CD14-positive monocyte (primary cell): ENCODE data around the gene SH3BP5. TPM values are rescaled to one million over a fixed set of nuclear protein-coding genes. Genes with fewer than 3 reads are reported as not detected.

Source experiments
- DNase-seq, 3 donors: peaks; one replicate each; pipeline ENCODE4 v3.0.0-alpha.2; 2011 to 2022
- H2AFZ ChIP-seq: 2 replicates; pipeline ENCODE4 v1.6.0; 2012; ENCODE audit warnings: mild to moderate bottlenecking, low read depth, low read length, inconsistent platforms; ENCODE audit not compliant: insufficient read depth, poor library complexity, severe bottlenecking
- H3K27ac ChIP-seq, 2 donors: 1 replicate in 1 of 2; 2 replicates in 1 of 2; pipeline ENCODE4 v1.5.1; 2012 to 2013; ENCODE audit warnings: low read length in 2 of 2, control low read depth in 1 of 2, inconsistent platforms in 1 of 2, low read depth in 1 of 2, mild to moderate bottlenecking in 1 of 2
- H3K27me3 ChIP-seq, 2 donors: one replicate each; pipeline versions ENCODE4 v1.6.0 to v1.6.1; 2011 to 2013; ENCODE audit warnings: low read length in 2 of 2; ENCODE audit not compliant: control insufficient read depth in 2 of 2, insufficient read depth in 2 of 2
- H3K36me3 ChIP-seq, 2 donors: replicated peaks in 1 of 2; 1 replicate in 1 of 2; 2 replicates in 1 of 2; pipeline versions ENCODE4 v1.5.1 to v1.6.1; 2012 to 2013; ENCODE audit warnings: low read length in 2 of 2, control low read depth in 1 of 2, inconsistent platforms in 1 of 2, mild to moderate bottlenecking in 1 of 2; ENCODE audit not compliant: insufficient read depth in 2 of 2, control insufficient read depth in 1 of 2
- H3K4me1 ChIP-seq, 2 donors: 1 replicate in 1 of 2; 2 replicates in 1 of 2; pipeline versions ENCODE4 v1.5.1 to v1.6.1; 2012 to 2013; ENCODE audit warnings: low read length in 2 of 2, control low read depth in 1 of 2, inconsistent platforms in 1 of 2, mild to moderate bottlenecking in 1 of 2, moderate library complexity in 1 of 2; ENCODE audit not compliant: insufficient read depth in 2 of 2, control insufficient read depth in 1 of 2
- H3K4me2 ChIP-seq: replicated peaks from 2 replicates; pipeline ENCODE3; 2012; ENCODE audit warnings: low read length, moderate library complexity, mild to moderate bottlenecking; ENCODE audit not compliant: poor library complexity, severe bottlenecking; ENCODE audit errors: extremely low read depth
- H3K4me3 ChIP-seq, 3 experiments: fragments of 200-600 bp in 1 of 3; sonication (generic) in 1 of 3; replicated peaks in 1 of 3; 1 replicate in 2 of 3; 2 replicates in 1 of 3; pipeline ENCODE4 v1.5.1; 2011 to 2013; ENCODE audit warnings: low read length in 3 of 3, mild to moderate bottlenecking in 3 of 3, control low read depth in 2 of 3, low read depth in 2 of 3, inconsistent platforms in 1 of 3, moderate library complexity in 1 of 3
- H3K79me2 ChIP-seq: 2 replicates; pipeline ENCODE4 v1.6.0; 2012; ENCODE audit warnings: mild to moderate bottlenecking, control low read depth, inconsistent platforms, low read length, moderate library complexity; ENCODE audit not compliant: insufficient read depth
- H3K9ac ChIP-seq: 2 replicates; pipeline ENCODE4 v1.6.0; 2017; ENCODE audit warnings: low read length, mild to moderate bottlenecking; ENCODE audit not compliant: insufficient read depth, poor library complexity, severe bottlenecking
- H3K9me3 ChIP-seq, 2 donors: replicated peaks in 1 of 2; 1 replicate in 1 of 2; 2 replicates in 1 of 2; pipeline versions ENCODE4 v1.5.1 to v1.6.1; 2012 to 2013; ENCODE audit warnings: low read length in 2 of 2, control low read depth in 1 of 2; ENCODE audit not compliant: control insufficient read depth in 1 of 2, insufficient read depth in 1 of 2
- H4K20me1 ChIP-seq: 2 replicates; pipeline ENCODE4 v1.6.0; 2012; ENCODE audit warnings: mild to moderate bottlenecking, low read length, control low read depth, moderate library complexity; ENCODE audit not compliant: insufficient read depth
- H3K27ac Mint-ChIP-seq, 7 donors: one replicate each; pipeline ENCODE4 v1.8.0; 2020; ENCODE audit warnings: mild to moderate bottlenecking in 7 of 7, mixed read lengths in 7 of 7, moderate library complexity in 6 of 7, inconsistent platforms in 2 of 7
- H3K27me3 Mint-ChIP-seq, 3 donors: one replicate each; pipeline ENCODE4 v1.8.0; 2021 to 2022; ENCODE audit warnings: low read depth in 3 of 3, mild to moderate bottlenecking in 3 of 3, mixed read lengths in 3 of 3, moderate library complexity in 3 of 3, inconsistent platforms in 1 of 3
- H3K36me3 Mint-ChIP-seq, 2 donors: one replicate each; pipeline ENCODE4 v1.8.0; 2020; ENCODE audit warnings: mixed read lengths in 2 of 2, inconsistent platforms in 1 of 2, mild to moderate bottlenecking in 1 of 2
- H3K4me1 Mint-ChIP-seq: one replicate; pipeline ENCODE4 v1.8.0; 2020; ENCODE audit warnings: mild to moderate bottlenecking, mixed read lengths
- H3K4me3 Mint-ChIP-seq, 2 donors: one replicate each; pipeline ENCODE4 v1.8.0; 2020; ENCODE audit warnings: mild to moderate bottlenecking in 2 of 2, mixed read lengths in 2 of 2, moderate library complexity in 1 of 2
- H3K9me3 Mint-ChIP-seq, 7 donors: one replicate each; pipeline ENCODE4 v1.8.0; 2020 to 2022; ENCODE audit warnings: mixed read lengths in 7 of 7, mild to moderate bottlenecking in 6 of 7, moderate library complexity in 6 of 7, inconsistent platforms in 2 of 7
- CTCF ChIP-seq: fragments of 200-600 bp; IDR thresholded peaks from one replicate; pipeline ENCODE4 v1.8.0; 2022; ENCODE audit warnings: antibody characterized with exemption, mild to moderate bottlenecking
- WGBS: methylation state at CpG from one replicate; pipeline ENCODE4 v1.1.5; 2013; ENCODE audit warnings: missing lambda C conversion rate; ENCODE audit not compliant: insufficient coverage; 5-methylcytosine and 5-hydroxymethylcytosine counted together
- intact Hi-C, 2 donors: fragments of 100-400 bp; cut with micrococcal nuclease; formaldehyde crosslinking; loops; one replicate each; pipeline versions ENCODE4 v1.15.0 to v1.15.1; 2023
- polyA plus RNA-seq, 3 donors: library from polyadenylated mRNA; depleted of rRNA in 1 of 3; unstranded in 2 of 3; stranded (reverse) in 1 of 3; fragments of 300-500 nt in 2 of 3; fragments of >200 nt in 1 of 3; fragmentation: Illumina TruSeq in 2 of 3; gene quantifications; 1 replicate in 2 of 3; 2 replicates in 1 of 3; pipeline ENCODE4 v1.2.3, GENCODE V29; 2012 to 2021

SH3BP5 gene
- polyA plus RNA-seq, 3 donors = 10.7 to 29.6 (median 22.8) TPM

GRCh38 chr3:15211937-15212336 is 120.4 kb downstream of the SH3BP5 start:
- Histone ChIP-seq H3K36me3 (peaks cover 36 to 58% of the 10 kb centered on the region in 2 donors), H3K27ac (no peak overlapping the region), H2AFZ (no peak overlapping the region), H3K27me3 (no peaks in the 10 kb centered on the region), H3K9ac (no peak overlapping the region), H3K4me1 (peaks cover 34 to 38% of the 10 kb centered on the region in 2 donors), H3K4me3 (no peak overlapping the region), H4K20me1 (peaks cover 36% of the 10 kb centered on the region), H3K9me3 (no peaks in the 10 kb centered on the region), H3K4me2 (no peak overlapping the region), H3K79me2 (peaks cover 59% of the 10 kb centered on the region)
- no peaks in the 10 kb centered on the region for H3K27me3 Mint-ChIP-seq
- peaks cover 34% of the 10 kb centered on the region for H3K4me1 Mint-ChIP-seq
- TF ChIP-seq CTCF = no peak
- H3K36me3 Mint-ChIP-seq = peaks cover 34 to 53% of the 10 kb centered on the region in 2 donors
- no peaks in the 10 kb centered on the region for H3K9me3 Mint-ChIP-seq
- no peak for DNase-seq
- H3K27ac Mint-ChIP-seq = peak overlapping the region in 2 of 7 donors; percentile 20 to 55
- intact Hi-C loops = no loop called here
- H3K4me3 Mint-ChIP-seq = no peak overlapping the region

GRCh38 chr3:15207836-15208504 is 124.4 kb downstream of the SH3BP5 start:
- Mint-ChIP-seq H3K4me1 (peaks cover 21% of the 10 kb centered on the region), H3K36me3 (peaks cover 18 to 29% of the 10 kb centered on the region in 2 donors), H3K27me3 (peaks cover 0 to 2% (median 0%) of the 10 kb centered on the region in 3 donors), H3K27ac (peak overlapping the region in 1 of 7 donors; percentile 88), H3K9me3 (no peaks in the 10 kb centered on the region), H3K4me3 (peak overlapping the region in 1 of 2 donors; percentile 32)
- H3K79me2 ChIP-seq = peaks cover 60% of the 10 kb centered on the region
- H3K9ac ChIP-seq = peak overlapping the region; percentile 97
- peaks cover 20 to 27% of the 10 kb centered on the region in 2 donors for H3K4me1 ChIP-seq
- no peak for TF ChIP-seq CTCF
- no peak overlapping the region for H2AFZ ChIP-seq
- peaks cover 24 to 32% of the 10 kb centered on the region in 2 donors for H3K36me3 ChIP-seq
- peak overlapping the region in 1 of 3 experiments; percentile 84 for H3K4me3 ChIP-seq
- intact Hi-C loops = loop anchor here (2.0 to 10.0 kb wide), 4 partner anchors 103 to 394 kb away; partner anchors contain the start of genes BTD (in 1 of the 2) and HACL1 (in 1 of the 2)
- no peak overlapping the region for H3K27ac ChIP-seq
- no peak for DNase-seq
- H4K20me1 ChIP-seq = peaks cover 24% of the 10 kb centered on the region
- H3K9me3 ChIP-seq = no peaks in the 10 kb centered on the region
- H3K4me2 ChIP-seq = peak overlapping the region; percentile 83
- WGBS = no CpG with 5 or more reads among the region's 5 CpGs
- H3K27me3 ChIP-seq = no peaks in the 10 kb centered on the region
